Neural crest cell (in vitro differentiated cells): ENCODE measurements around the gene GCDH. TPM values are rescaled to one million over a fixed set of nuclear protein-coding genes. Genes with fewer than 3 reads are reported as not detected.

ENCODE experiments used
- DNase-seq: peaks from one replicate; pipeline ENCODE4 v3.0.0; 2021; ENCODE audit warnings: low read depth, mixed read lengths, low spot score
- H3K27ac Mint-ChIP-seq: one replicate; pipeline ENCODE4 v1.8.0; 2021; ENCODE audit warnings: mild to moderate bottlenecking, mixed read lengths; ENCODE audit not compliant: unreplicated experiment
- H3K27me3 Mint-ChIP-seq: 2 replicates; pipeline ENCODE4 v1.8.0; 2021; ENCODE audit warnings: low read depth, mild to moderate bottlenecking, mixed read lengths
- H3K36me3 Mint-ChIP-seq: 2 replicates; pipeline ENCODE4 v1.8.0; 2021; ENCODE audit warnings: low read depth, mild to moderate bottlenecking, mixed read lengths
- H3K4me1 Mint-ChIP-seq: 2 replicates; pipeline ENCODE4 v1.8.0; 2021; ENCODE audit warnings: mixed read lengths
- H3K4me3 Mint-ChIP-seq: one replicate; pipeline ENCODE4 v1.8.0; 2021; ENCODE audit warnings: mild to moderate bottlenecking, mixed read lengths
- H3K9me3 Mint-ChIP-seq: 2 replicates; pipeline ENCODE4 v1.8.0; 2021; ENCODE audit warnings: mixed read lengths
- total RNA-seq: library from RNA; stranded (reverse); gene quantifications from 2 replicates; pipeline ENCODE4 v1.2.1, GENCODE V29; 2021
- TF ChIP-seq, protein P1 (sequence below): fragments of 200-600 bp; sonication (generic); conservative IDR thresholded peaks from 2 replicates; pipeline ENCODE4 v1.5.0; 2021; ENCODE audit warnings: antibody characterized with exemption, mild to moderate bottlenecking

Gene GCDH
- total RNA-seq, 1 donor from 2014 or later = 46.7 TPM

DNA sequence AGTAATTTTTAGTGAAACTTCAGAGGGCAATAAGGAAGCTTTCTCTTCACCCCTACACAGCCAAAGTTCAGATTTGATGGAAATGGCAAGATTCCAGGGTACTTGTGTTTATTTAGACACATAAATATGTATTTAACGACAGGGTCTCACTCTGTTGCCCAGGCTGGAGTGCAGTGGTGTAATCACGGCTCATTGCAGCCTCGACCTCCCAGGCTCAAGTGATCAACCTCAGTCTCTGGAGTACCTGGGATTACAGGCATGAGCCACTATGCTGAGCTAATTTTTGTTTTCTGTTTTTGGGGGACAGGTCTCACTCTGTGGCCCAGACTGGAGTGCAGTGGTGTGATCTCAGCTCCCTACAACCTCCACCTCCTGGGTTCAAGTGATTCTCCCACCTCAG, 30.1 kb downstream of the GCDH start:
- H3K27ac Mint-ChIP-seq = no peak overlapping the region
- H3K4me1 Mint-ChIP-seq = peaks cover 5% of the 10 kb centered on the region
- peaks cover 10% of the 10 kb centered on the region for H3K27me3 Mint-ChIP-seq
- DNase-seq = no peak
- TF ChIP-seq, protein P1, sequence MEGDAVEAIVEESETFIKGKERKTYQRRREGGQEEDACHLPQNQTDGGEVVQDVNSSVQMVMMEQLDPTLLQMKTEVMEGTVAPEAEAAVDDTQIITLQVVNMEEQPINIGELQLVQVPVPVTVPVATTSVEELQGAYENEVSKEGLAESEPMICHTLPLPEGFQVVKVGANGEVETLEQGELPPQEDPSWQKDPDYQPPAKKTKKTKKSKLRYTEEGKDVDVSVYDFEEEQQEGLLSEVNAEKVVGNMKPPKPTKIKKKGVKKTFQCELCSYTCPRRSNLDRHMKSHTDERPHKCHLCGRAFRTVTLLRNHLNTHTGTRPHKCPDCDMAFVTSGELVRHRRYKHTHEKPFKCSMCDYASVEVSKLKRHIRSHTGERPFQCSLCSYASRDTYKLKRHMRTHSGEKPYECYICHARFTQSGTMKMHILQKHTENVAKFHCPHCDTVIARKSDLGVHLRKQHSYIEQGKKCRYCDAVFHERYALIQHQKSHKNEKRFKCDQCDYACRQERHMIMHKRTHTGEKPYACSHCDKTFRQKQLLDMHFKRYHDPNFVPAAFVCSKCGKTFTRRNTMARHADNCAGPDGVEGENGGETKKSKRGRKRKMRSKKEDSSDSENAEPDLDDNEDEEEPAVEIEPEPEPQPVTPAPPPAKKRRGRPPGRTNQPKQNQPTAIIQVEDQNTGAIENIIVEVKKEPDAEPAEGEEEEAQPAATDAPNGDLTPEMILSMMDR = no peak
- H3K36me3 Mint-ChIP-seq = peaks cover 8% of the 10 kb centered on the region
- no peak overlapping the region for H3K4me3 Mint-ChIP-seq
- no peaks in the 10 kb centered on the region for H3K9me3 Mint-ChIP-seq

DNA sequence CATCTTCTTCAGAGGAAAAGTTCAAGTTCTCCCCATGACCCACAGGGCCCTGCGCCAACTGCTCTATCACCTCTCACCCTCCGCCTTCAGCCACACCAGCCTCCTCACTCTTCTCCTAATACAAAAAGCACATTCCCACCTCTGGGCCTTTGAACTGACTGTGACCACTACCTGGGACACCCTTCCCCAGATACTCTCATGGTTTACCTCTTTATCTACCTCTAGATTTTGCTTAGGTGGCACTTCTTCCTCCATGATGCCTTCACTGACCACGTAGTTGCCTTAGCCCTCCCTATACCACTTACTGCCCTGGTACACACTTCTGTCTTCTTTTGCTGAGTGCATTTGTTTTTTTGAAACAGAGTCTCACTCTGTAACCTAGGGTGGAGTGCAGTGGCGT, 32.0 kb downstream of the GCDH start:
- Mint-ChIP-seq H3K4me3 (no peak overlapping the region), H3K27me3 (peaks cover 4% of the 10 kb centered on the region), H3K27ac (no peak overlapping the region), H3K36me3 (peaks cover 12% of the 10 kb centered on the region), H3K4me1 (peaks cover 5% of the 10 kb centered on the region), H3K9me3 (no peaks in the 10 kb centered on the region)
- no peak for DNase-seq
- TF ChIP-seq, protein P1 = no peak

DNA sequence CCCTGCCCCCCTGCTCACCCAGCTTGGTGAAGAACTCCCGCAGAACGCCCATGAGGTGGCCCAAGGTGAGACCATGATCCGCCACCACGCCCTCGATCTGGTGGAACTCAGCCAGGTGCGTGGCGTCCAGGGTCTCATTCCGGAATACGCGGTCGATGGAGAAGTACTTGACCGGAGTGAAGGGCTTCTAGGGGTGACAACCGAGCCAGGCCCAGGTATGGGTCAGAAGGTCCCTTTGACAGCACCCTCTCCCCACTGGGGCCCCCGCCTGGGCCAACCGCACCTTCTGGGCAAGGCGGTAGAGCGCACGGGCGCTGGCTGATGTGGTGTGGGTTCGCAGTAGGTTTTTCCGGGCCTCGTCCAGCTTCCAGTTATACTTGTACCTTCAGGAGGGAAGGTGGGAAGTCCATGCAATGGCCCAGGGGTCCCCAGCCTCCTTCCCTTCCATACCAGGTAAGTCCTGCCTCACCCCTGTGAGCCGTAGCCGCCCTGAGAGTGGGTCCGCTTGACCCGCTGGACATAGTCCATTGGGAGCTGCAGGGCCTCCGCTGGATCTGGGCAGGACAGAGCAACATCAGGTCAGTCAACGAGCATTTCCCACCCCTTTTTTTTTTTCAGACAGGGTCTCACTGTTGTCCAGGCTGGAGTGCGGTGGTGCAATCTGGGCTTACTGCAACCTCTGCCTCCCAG, 33.8 kb downstream of the GCDH start:
- H3K4me1 Mint-ChIP-seq = peaks cover 5% of the 10 kb centered on the region
- TF ChIP-seq, protein P1 = no peak
- no peak overlapping the region for H3K27ac Mint-ChIP-seq
- H3K27me3 Mint-ChIP-seq = no peaks in the 10 kb centered on the region
- H3K4me3 Mint-ChIP-seq = no peak overlapping the region
- H3K36me3 Mint-ChIP-seq = peaks cover 22% of the 10 kb centered on the region
- DNase-seq = no peak
- H3K9me3 Mint-ChIP-seq = no peaks in the 10 kb centered on the region

DNA sequence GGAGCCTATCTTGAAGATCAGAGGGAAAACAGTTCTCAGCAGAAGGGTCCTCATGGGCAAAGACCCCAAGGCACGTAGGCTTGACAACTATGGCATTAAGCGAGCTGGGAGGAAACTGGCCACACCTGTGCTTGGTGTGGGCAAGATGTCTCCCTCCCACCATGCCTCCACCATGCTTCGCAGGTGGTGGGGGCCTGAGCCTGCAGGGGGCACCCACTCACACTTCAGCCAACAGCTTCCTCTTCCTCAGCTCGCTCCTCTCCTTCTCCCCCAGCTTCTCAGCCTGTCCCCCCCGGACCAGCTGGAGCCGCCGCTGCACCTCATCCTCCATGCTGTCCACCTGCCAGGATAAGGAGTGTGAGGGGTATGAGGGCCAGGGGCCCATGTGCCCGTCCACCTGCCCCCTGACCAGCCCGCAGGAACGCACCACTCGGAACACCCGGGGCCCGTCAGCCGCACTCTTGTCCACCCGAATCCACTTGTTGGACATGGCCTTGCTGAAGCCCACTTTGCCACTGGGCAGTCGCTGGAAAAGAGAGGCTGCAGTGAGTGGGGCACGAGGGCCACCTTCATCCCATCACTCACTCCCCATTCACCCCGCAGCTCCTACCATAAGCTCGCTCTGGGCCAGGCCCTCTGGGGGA, 39.2 kb downstream of the GCDH start:
- no peak for DNase-seq
- Mint-ChIP-seq H3K27me3 (no peaks in the 10 kb centered on the region), H3K27ac (no peak overlapping the region), H3K4me1 (peaks cover 18% of the 10 kb centered on the region), H3K36me3 (peaks cover 17% of the 10 kb centered on the region), H3K4me3 (peak overlapping the region; percentile 27), H3K9me3 (no peaks in the 10 kb centered on the region)
- TF ChIP-seq, protein P1 = no peak

DNA sequence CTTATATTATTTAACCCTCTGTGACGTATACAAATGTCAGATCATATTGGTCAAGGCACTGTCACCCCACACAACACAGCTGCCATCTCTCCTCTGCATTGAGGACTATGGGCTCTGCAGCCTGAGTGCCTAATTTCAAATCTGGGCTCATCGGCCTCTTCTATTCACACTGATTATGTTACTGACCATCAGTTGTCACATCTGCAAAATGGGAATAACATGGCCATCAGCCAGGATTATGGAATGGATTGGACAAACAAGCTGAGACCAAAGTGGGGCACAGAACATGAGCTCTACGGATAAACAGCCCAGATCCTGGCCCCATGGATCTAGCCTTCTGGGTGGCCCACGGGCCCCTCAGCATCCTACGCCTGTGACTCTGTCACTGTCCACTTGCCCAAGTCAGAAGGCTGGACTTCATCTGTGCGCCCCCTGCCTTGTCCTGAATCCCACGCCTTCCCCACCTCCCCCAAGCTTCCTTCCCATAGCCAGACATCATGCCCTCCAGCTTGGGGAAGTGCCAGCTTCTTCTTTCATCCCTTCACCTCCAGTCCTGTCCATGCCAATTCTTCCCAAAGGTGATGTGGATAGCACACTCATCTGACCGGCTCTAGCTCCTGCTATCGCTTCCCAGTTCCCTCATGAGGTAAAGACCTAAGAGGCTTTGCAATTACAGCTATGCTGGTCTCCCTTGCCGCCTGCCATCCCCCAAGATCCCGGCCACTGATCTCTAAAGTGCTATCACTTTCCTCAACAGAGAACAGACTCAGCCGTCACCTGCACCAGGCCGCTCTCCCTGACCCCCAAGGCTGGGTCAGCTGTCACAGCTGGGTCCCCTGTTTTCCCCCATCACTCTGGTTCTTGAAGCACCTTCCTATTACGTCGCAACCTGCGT, 41.7 kb downstream of the GCDH start:
- Mint-ChIP-seq H3K27ac (peak overlapping the region; percentile 97), H3K27me3 (no peaks in the 10 kb centered on the region), H3K4me1 (peaks cover 23% of the 10 kb centered on the region), H3K4me3 (peak overlapping the region; percentile 99), H3K9me3 (no peaks in the 10 kb centered on the region), H3K36me3 (peaks cover 12% of the 10 kb centered on the region)
- TF ChIP-seq, protein P1 = no peak
- DNase-seq = no peak
